Measurements from ENCODE around the gene CYP4F22.
"Not testable (repeated sequence)": the region's sequence is repeated elsewhere in the genome, so short reads cannot be mapped to it uniquely, and the experiment has no call there.

Gene CYP4F22

DNA sequence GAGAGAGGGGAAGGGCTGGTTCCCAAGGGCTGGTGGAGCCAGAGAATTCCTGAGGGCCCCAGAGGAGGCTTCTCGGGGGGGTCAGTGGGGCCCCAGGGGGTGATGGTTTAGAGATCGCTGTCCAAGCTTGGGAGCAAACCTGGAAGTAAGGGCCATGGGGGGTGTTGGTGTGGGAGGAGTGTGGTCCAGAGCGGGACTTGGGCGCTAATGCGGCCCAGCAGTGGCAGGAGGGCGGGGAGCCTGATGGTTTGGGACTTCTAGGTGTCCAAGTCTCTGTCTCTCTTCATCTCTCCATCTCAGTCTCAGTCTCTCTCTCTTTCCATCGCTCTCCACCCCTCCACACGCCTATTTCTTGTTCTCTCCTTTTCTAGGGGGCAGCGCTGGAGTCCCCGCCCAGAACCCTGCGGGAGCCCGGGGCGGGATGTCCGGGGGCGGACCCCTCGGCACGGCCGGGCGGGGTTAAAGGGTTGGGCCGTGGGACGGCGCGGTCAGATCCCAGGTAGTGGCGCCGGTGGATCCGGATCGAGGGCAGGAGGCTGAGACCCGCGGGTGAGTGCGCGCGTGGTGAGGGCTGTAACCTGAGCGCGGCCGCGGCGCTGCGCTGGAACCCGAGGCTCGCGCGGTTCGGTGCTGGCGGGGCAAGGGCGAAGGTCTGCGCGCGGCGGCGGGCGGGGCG, at the start of gene CYP4F22:
CYP4F22 (plus strand) TSS at position 491 of the 676 bp plus-strand sequence. CDS start 16,812 bp downstream, outside the sequence.
- no peak for DNase-seq (ENCODE audit: low spot score)

- DNase-seq (ENCODE audit: low spot score): no peak
Measured at GRCh38 chr19:15461694-15462093, 46.6 kb upstream of the CYP4F22 start.

- DNase-seq (ENCODE audit: low spot score): no peak
Measured at GRCh38 chr19:15463861-15464371, 44.4 kb upstream of the CYP4F22 start.

GRCh38 chr19:15464394-15465385, 43.6 kb upstream of the CYP4F22 start, which contains the start of gene RASAL3:
TSS of gene RASAL3 (minus strand) at chr19:15464544. CDS start at chr19:15464358, 186 bp downstream.
- no peak for DNase-seq (ENCODE audit: low spot score)

GRCh38 chr19:15466851-15467733, 41.2 kb upstream of the CYP4F22 start:
- DNase-seq (ENCODE audit: low spot score): no peak

- no peak for DNase-seq (ENCODE audit: low spot score)
Measured at GRCh38 chr19:15467734-15468214, 40.6 kb upstream of the CYP4F22 start.

GRCh38 chr19:15468675-15469512, 39.4 kb upstream of the CYP4F22 start:
- no peak for DNase-seq (ENCODE audit: low spot score)

DNA sequence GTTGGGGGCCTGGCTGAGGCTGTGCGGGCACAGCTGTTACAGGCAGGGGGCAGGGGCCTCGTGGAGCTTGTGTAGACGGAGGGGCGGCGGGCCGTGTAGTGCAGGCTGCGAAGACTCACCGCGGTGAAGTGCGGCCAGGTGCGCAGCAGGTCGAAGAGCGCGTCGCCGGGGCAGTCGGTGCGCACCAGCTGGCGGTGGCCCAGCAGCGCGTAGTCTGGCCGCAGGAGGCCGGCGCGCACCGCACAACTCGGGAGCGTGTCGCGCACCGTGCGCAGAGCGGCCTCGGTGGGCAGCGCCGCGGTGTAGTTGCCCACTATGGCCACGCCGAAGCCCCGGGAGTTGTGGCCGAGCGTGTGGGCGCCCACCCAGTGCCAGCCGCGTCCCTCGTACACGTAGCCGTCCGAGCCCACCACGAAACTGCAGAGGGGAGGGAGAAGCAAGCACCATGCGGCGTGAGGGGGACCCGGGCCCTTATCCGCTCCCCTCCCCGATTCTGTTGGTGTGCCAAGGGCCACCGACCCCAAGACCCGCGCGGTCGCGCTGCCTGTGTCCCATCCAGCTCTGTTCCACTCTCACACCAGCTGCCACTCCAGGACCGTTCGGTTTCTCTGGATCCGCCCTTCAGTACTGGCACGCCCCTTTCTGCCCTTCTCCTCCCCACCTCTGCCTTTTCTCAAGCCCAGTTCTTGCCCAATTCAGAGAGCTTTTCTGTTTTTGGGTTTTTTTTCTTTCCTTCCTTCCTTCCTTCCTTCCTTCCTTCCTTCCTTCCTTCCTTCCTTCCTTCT, 38.6 kb upstream of the CYP4F22 start:
- no peak for DNase-seq (ENCODE audit: low spot score)

DNA sequence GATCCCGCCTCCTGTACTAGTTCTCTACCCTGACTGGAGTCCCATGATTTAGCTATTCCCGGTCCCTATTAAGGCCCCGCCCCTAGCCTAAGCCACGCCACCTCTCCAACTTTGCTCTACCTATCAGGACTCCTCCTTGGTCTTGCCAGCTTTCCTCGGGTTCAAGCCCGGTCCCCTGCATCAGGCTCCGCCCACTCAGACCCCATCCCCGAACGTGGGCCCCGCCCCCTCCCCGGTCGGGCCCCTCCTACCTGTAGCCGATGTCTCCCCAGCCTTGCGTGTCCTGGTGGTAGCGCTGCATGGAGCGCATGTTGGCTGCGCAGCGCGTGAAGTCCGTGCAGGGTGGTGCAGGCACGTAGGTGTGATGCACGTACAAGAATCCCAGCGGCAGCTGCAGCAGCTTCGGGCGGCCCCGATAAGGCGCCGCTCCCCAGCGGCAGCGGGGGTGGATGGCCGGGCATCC, 36.7 kb upstream of the CYP4F22 start:
- DNase-seq (ENCODE audit: low spot score): no peak

GRCh38 chr19:15473821-15474220, 34.5 kb upstream of the CYP4F22 start:
- DNase-seq (ENCODE audit: low spot score): not testable (repeated sequence)

GRCh38 chr19:15475169-15475568, 33.2 kb upstream of the CYP4F22 start:
- DNase-seq (ENCODE audit: low spot score): no peak

DNA sequence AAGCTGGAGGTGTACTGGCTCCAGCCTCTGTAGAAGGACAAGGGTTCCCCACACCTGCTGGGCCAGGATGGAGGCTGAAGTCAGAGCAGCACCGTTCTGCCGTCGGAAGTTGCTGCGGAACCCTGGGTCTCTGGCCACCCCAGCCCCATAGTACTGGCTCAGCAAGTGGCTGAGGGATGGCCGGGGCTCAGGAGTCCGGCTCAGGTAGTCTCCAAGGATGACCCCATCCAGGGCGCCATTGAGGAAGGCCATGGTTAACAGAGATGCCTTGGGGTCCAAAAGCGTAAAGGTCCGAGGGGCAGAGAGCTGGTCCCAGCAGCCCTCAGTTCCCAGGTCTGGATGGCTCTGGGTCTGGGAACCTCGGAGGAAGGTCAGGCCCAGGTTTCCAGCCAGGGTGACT, 32.7 kb upstream of the CYP4F22 start:
- no peak for DNase-seq (ENCODE audit: low spot score)

GRCh38 chr19:15476325-15476724, 32.0 kb upstream of the CYP4F22 start:
- DNase-seq (ENCODE audit: low spot score): no peak

GRCh38 chr19:15479391-15480345, 28.7 kb upstream of the CYP4F22 start, which contains the start of gene PGLYRP2:
TSS of gene PGLYRP2 (minus strand) at chr19:15479501. CDS start at chr19:15479371, 130 bp downstream.
- DNase-seq (ENCODE audit: low spot score): no peak

DNA sequence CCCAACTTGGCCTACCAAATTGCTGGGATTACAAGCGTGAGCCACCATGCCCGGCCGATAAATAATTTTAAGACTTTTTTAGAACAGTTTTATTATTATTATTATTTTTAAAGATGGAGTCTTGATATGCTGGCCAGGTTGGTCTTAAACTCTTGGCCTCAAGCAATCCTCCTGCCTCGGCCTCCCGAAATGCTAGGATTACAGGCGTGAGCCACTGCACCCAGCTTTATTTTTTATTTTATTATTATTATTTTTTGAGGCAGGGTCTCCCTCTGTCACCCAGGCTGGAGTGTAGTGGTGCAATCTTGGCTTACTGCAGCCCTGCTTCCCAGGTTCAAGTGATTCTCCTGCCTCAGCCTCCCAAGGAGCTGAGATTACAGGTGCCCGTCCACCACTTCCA, 27.3 kb upstream of the CYP4F22 start:
- DNase-seq (ENCODE audit: low spot score): not testable (repeated sequence)

- not testable (repeated sequence) for DNase-seq (ENCODE audit: low spot score)
Measured at GRCh38 chr19:15485768-15486167, 22.6 kb upstream of the CYP4F22 start.

GRCh38 chr19:15487038-15487437, 21.3 kb upstream of the CYP4F22 start:
- DNase-seq (ENCODE audit: low spot score): no peak

GRCh38 chr19:15488489-15489226, 19.7 kb upstream of the CYP4F22 start:
- no peak for DNase-seq (ENCODE audit: low spot score)
